HG02759 (cell line): ENCODE measurements around the gene UBAP1L.
"Not testable (repeated sequence)": the region's sequence is repeated elsewhere in the genome, so short reads cannot be mapped to it uniquely, and the experiment has no call there.

Experiments used
- ATAC-seq: cut with Tn5 transposase; IDR thresholded peaks from one replicate; pipeline ENCODE4 v1.9.1; 2021; ENCODE audit warnings: mild to moderate bottlenecking, moderate library complexity; ENCODE audit not compliant: unreplicated experiment

Gene UBAP1L

GRCh38 chr15:65100442-65100841, 14.6 kb downstream of the UBAP1L start:
- no peak for ATAC-seq

- not testable (repeated sequence) for ATAC-seq
Observed at GRCh38 chr15:65099801-65100200, 15.2 kb downstream of the UBAP1L start.

GRCh38 chr15:65099336-65099735, 15.7 kb downstream of the UBAP1L start:
- ATAC-seq: no peak

- ATAC-seq: no peak
Observed at GRCh38 chr15:65097651-65098263, 17.2 kb downstream of the UBAP1L start.

- no peak for ATAC-seq
Observed at GRCh38 chr15:65096481-65097385, 18.3 kb downstream of the UBAP1L start.

GRCh38 chr15:65095747-65096104, 19.3 kb downstream of the UBAP1L start:
- no peak for ATAC-seq

GRCh38 chr15:65095011-65095746, 19.8 kb downstream of the UBAP1L start:
- ATAC-seq: no peak

- ATAC-seq: no peak
Observed at GRCh38 chr15:65094294-65094995, 20.6 kb downstream of the UBAP1L start.

- not testable (repeated sequence) for ATAC-seq
Observed at GRCh38 chr15:65093793-65094170, 21.2 kb downstream of the UBAP1L start.

GRCh38 chr15:65092911-65093792, 21.8 kb downstream of the UBAP1L start:
- ATAC-seq: no peak

GRCh38 chr15:65091946-65092770, 22.8 kb downstream of the UBAP1L start:
- ATAC-seq: no peak

GRCh38 chr15:65089206-65089824, 25.7 kb downstream of the UBAP1L start:
- ATAC-seq: no peak

- no peak for ATAC-seq
Observed at GRCh38 chr15:65088643-65089021, 26.4 kb downstream of the UBAP1L start.

- ATAC-seq: no peak
Observed at GRCh38 chr15:65087873-65088642, 26.9 kb downstream of the UBAP1L start.

- no peak for ATAC-seq
Observed at GRCh38 chr15:65087411-65087810, 27.6 kb downstream of the UBAP1L start.

GRCh38 chr15:65086680-65087111, 28.3 kb downstream of the UBAP1L start:
- no peak for ATAC-seq

- no peak for ATAC-seq
Observed at GRCh38 chr15:65085990-65086679, 28.9 kb downstream of the UBAP1L start.
